ENCODE measurements around the gene BTBD9. TPM values are rescaled to one million over a fixed set of nuclear protein-coding genes. Genes with fewer than 3 reads are reported as not detected.
A peak's percentile ranks its signal among the peaks of the same experiment; 100 is the strongest.

Gene BTBD9
- total and polyA plus RNA-seq, 2 experiments from 2014 or later: 10.0 to 13.7 TPM

GRCh38 chr6:38648629-38649028 lies 8.9 kb upstream of the BTBD9 start:
- no peaks in the 10 kb centered on the region for H3K27me3 ChIP-seq (replicated peaks; ENCODE audit: insufficient read depth)
- no peaks in the 10 kb centered on the region for H3F3A ChIP-seq (ENCODE audit: insufficient read depth)
- H3K4me3 ChIP-seq: no peak overlapping the region
- no peaks in the 10 kb centered on the region for H3K36me3 ChIP-seq (ENCODE audit: low read depth)
- no peak for DNase-seq
- H2AFZ ChIP-seq: no peak overlapping the region
- in situ Hi-C loops (cut with MboI): no loop called here
- no peaks in the 10 kb centered on the region for H3K9me3 ChIP-seq (ENCODE audit: low read depth)
- no peak overlapping the region for H3K9ac ChIP-seq
- no peaks in the 10 kb centered on the region for H3K4me1 ChIP-seq (ENCODE audit: insufficient read depth)
- H3K79me2 ChIP-seq (ENCODE audit: insufficient read depth): no peaks in the 10 kb centered on the region
- no peaks in the 10 kb centered on the region for H4K20me1 ChIP-seq (ENCODE audit: insufficient read depth)
- no peaks in the 10 kb centered on the region for H3K9me2 ChIP-seq (ENCODE audit: insufficient read depth)
- H3K27ac ChIP-seq: no peak overlapping the region
- H3K4me2 ChIP-seq (ENCODE audit: unreplicated experiment): no peak overlapping the region
- TF ChIP-seq EZH2 (IDR thresholded peaks at IDR 0.05; ENCODE audit: insufficient read depth, poor library complexity, severe bottlenecking) (no peak), EZH2phosphoT487 (IDR thresholded peaks at IDR 0.05; ENCODE audit: insufficient read depth, low read depth) (no peak)

- Histone ChIP-seq H3K4me2 (ENCODE audit: unreplicated experiment) (no peak overlapping the region), H3K9me3 (ENCODE audit: low read depth) (no peaks in the 10 kb centered on the region), H3F3A (ENCODE audit: insufficient read depth) (no peaks in the 10 kb centered on the region), H3K9me2 (ENCODE audit: insufficient read depth) (no peaks in the 10 kb centered on the region), H3K9ac (no peak overlapping the region), H3K79me2 (ENCODE audit: insufficient read depth) (peaks cover 8% of the 10 kb centered on the region; the same call in 1 of the 2 replicates), H2AFZ (no peak overlapping the region), H3K27me3 (replicated peaks; ENCODE audit: insufficient read depth) (no peaks in the 10 kb centered on the region), H3K36me3 (ENCODE audit: low read depth) (no peaks in the 10 kb centered on the region), H3K4me1 (ENCODE audit: insufficient read depth) (no peaks in the 10 kb centered on the region), H4K20me1 (ENCODE audit: insufficient read depth) (no peaks in the 10 kb centered on the region), H3K27ac (no peak overlapping the region), H3K4me3 (no peak overlapping the region)
- in situ Hi-C loops (cut with MboI): no loop called here
- no peak for TF ChIP-seq EZH2phosphoT487 (IDR thresholded peaks at IDR 0.05; ENCODE audit: insufficient read depth, low read depth)
- peak; percentile 7 for DNase-seq
- WGBS, 2 experiments (ENCODE audit: low coverage in 1 of 2, low lambda C conversion rate in 2 of 2, missing lambda C conversion rate in 2 of 2): 56 to 63% methylated on average over 3 of the region's 3 CpGs
Measured at GRCh38 chr6:38646166-38646878, 6.6 kb upstream of the BTBD9 start.

GRCh38 chr6:38644951-38645350 lies 5.2 kb upstream of the BTBD9 start:
- Histone ChIP-seq H3K27ac (no peak overlapping the region), H3K9me2 (ENCODE audit: insufficient read depth) (no peaks in the 10 kb centered on the region), H3K9me3 (ENCODE audit: low read depth) (no peaks in the 10 kb centered on the region), H3K79me2 (ENCODE audit: insufficient read depth) (peaks cover 20% of the 10 kb centered on the region; the same call in 1 of the 2 replicates), H3K4me2 (ENCODE audit: unreplicated experiment) (no peak overlapping the region), H3K4me3 (no peak overlapping the region), H3K4me1 (ENCODE audit: insufficient read depth) (no peaks in the 10 kb centered on the region), H3K36me3 (ENCODE audit: low read depth) (no peaks in the 10 kb centered on the region), H4K20me1 (ENCODE audit: insufficient read depth) (no peaks in the 10 kb centered on the region), H3K27me3 (replicated peaks; ENCODE audit: insufficient read depth) (no peaks in the 10 kb centered on the region), H3K9ac (no peak overlapping the region), H2AFZ (no peak overlapping the region), H3F3A (ENCODE audit: insufficient read depth) (no peaks in the 10 kb centered on the region)
- in situ Hi-C loops (cut with MboI): no loop called here
- DNase-seq: no peak
- 4 to 7% methylated on average over 1 of the region's 1 CpG for WGBS, 2 experiments (ENCODE audit: low coverage in 1 of 2, low lambda C conversion rate in 2 of 2, missing lambda C conversion rate in 2 of 2)
- TF ChIP-seq EZH2 (IDR thresholded peaks at IDR 0.05; ENCODE audit: insufficient read depth, poor library complexity, severe bottlenecking): no peak
- TF ChIP-seq EZH2phosphoT487 (IDR thresholded peaks at IDR 0.05; ENCODE audit: insufficient read depth, low read depth): no peak

- Histone ChIP-seq H3K9me3 (ENCODE audit: low read depth) (no peaks in the 10 kb centered on the region), H3K4me3 (peak overlapping the region; percentile 93), H3K9ac (peak overlapping the region; percentile 92), H3K79me2 (ENCODE audit: insufficient read depth) (peaks cover 54% of the 10 kb centered on the region), H2AFZ (peak overlapping the region; percentile 99), H3K27me3 (replicated peaks; ENCODE audit: insufficient read depth) (no peaks in the 10 kb centered on the region), H3K4me2 (ENCODE audit: unreplicated experiment) (peak overlapping the region; percentile 93), H3K4me1 (ENCODE audit: insufficient read depth) (0 out of 2 replicates have a peak, but pooled peaks cover 5% of the 10 kb centered on the region), H3K9me2 (ENCODE audit: insufficient read depth) (no peaks in the 10 kb centered on the region), H4K20me1 (ENCODE audit: insufficient read depth) (no peaks in the 10 kb centered on the region; the same call in 1 of the 2 replicates), H3F3A (ENCODE audit: insufficient read depth) (0 out of 2 replicates have a peak, but pooled peaks cover 9% of the 10 kb centered on the region), H3K27ac (peak overlapping the region; percentile 93), H3K36me3 (ENCODE audit: low read depth) (no peaks in the 10 kb centered on the region)
- in situ Hi-C loops (cut with MboI): no loop called here
- DNase-seq: peak; percentile 88
- TF ChIP-seq EZH2 (IDR thresholded peaks at IDR 0.05; ENCODE audit: insufficient read depth, poor library complexity, severe bottlenecking) (no peak), EZH2phosphoT487 (IDR thresholded peaks at IDR 0.05; ENCODE audit: insufficient read depth, low read depth) (no peak)
- 6 to 7% methylated on average over 32 of the region's 32 CpGs for WGBS, 2 experiments (ENCODE audit: low coverage in 1 of 2, low lambda C conversion rate in 2 of 2, missing lambda C conversion rate in 2 of 2)
Measured at GRCh38 chr6:38640216-38640909, 634 bp upstream of the BTBD9 start.

Data from GM23248 (cell line).